CD4-positive, alpha-beta T cell treated with Interleukin-1 beta for 1 hour (primary cell): ENCODE data around the gene CBFA2T3.

Experiments
- DNase-seq, 2 donors: peaks; one replicate each; pipeline ENCODE4 v3.0.0-alpha.2; 2020 to 2022

CBFA2T3 gene

GRCh38 chr16:88995194-88995593 is 18.2 kb upstream of the CBFA2T3 start:
- DNase-seq: no peak

DNA sequence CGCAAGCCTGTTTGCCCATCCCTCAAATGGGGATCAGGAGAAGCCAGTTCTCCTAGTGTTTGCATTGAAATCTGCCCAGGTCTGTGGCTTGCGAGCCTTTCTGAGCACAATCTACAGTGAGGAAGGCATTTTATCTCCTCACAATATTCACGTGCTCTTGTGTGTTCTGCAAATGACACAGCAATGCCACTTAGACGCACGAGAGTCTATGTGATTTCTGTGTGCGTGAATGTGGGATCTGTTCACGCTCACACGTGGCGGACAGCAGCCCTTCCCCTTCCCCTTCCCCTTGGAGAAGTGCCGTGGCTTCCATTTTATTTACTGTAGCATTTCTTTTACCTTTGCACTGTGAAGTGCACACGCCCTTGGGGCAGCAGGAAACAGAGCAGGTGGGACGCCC is 17.7 kb upstream of the CBFA2T3 start:
- DNase-seq: no peak

- DNase-seq: no peak
Measured at GRCh38 chr16:88993946-88994600, 17.1 kb upstream of the CBFA2T3 start.

- no peak for DNase-seq
Measured at GRCh38 chr16:88993166-88993761, 16.3 kb upstream of the CBFA2T3 start.

DNA sequence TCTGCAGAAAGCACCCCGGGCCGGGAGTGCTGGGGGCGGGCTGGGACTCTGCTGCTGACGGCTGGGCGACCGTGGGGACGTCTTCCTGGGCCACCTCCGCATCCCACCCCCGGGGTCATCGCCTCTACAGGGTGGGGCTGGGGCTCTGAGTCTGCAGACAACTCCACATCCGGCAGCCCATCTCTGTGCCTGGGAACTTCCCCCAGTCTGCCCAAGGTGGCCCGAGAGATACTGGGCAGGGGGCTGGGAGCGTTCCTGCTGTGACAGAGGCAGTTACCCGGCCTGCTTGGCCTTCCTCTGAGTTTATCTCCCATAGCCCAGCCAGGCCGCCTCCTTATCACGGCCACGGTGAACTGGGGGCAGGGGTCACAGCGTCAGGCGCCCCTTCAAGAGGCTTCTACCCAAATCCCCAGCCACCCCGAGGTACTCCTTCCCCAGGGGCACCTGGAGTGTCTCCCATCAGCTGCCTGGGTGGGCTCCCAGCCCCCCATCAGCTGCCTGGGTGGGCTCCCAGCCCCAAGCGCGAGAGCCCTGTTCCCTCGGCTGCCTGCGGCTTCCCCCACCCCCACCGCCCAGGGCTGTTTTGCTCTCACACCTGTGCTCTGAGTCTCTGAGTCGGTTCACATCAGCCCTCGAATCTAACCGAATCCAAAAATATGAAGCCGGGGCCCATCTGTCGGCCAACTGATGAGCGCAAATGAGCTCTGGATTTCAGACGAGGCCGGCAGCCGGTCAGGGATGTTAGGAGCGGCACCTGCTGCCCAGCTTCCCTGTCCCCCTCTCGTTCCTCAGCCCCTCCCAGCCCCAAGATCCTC is 15.6 kb upstream of the CBFA2T3 start:
- DNase-seq: no peak

GRCh38 chr16:88991813-88992350 is 14.9 kb upstream of the CBFA2T3 start:
- DNase-seq: no peak

DNA sequence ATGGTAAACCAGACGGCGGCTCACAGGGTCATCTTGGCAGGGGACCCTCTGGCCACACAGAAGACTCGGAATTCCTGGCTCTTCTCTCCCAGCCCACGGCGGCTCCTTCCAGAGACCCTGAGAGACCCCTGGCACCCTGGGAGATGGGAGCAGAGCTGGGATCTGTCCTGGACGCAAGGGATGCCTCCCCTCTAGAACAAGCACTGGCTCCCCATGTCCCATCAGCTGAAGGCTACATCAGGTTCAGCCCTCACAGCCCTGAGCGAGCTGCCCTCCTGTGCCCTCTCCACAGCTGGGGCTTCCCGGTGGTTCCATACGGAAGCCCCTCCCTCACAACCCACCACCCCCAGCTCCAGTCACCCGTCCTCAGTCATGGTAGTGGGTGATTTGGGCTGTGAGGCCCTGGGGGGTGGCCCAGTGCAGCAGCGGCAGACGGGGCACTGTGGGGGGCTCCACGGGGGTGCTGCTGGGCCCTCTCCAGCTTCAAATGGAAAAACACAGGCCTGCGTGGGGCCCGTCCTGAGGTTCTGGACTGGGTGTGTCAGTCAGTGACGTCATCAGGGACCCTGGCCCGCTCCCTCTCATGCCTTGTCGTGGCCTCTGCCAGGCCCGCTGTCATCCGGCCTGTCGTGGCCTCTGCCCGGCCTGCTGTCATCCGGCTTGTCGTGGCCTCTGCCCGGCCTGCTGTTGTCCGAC is 13.0 kb upstream of the CBFA2T3 start:
- DNase-seq: no peak

DNA sequence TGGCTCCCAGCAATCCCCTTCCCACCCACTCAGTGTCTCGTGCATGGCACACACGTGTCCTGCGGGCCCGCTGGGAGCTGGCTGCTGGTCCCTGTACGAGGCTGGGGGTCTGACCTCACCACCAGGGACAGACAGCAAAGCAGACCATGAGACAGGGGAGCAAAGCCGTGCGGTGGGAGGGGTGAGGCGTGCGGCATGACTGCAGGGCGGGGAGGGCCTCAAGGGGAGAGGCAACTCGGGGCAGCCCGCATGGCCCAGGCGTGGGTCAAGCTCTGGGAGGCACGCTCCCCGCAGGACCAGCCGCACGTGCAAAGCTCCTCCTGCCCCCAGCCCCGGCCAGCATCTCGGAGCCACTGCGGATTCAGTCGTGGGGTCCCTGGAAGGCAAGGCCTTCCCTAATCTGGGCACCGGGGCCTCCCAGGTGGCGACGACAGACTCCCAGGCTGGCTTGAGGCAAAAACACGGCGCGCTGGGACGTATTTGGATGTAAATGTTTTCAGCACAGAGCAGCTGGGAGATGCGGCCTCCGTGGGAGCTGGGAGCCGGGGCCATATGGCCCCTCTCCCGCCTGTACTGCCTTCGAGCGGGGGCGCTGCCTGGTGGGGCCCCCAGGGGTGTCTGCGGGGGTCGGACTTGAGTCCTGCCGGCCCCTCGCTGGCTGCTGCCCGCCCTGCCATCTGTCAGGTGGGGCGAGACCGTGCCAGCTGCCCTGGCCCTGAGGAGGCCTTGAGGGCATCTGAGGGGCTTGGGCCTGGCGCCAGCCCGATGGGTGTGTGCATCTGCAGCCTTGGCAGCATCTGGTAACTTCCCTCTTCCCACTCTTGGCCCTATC is 12.2 kb upstream of the CBFA2T3 start:
- no peak for DNase-seq

DNA sequence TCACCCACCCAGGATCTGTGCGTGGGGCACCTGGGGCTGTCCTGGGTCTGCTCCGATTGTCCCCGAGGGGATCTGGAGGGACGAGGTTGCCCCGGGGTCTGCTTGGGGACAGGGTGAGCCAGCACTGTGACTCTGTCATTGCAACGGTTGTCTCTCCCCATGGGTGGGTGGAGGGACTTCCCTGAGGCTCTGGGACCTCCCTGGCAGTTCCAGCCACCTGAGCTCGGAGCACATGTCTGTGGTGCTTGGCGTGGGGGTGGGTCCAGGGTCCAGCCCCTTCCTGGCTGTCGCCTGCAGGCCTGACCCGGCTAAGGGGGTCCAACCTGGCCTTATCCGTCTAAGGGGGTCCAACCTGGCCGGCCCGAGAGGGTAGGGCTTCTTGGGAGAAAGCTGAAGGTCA is 8.5 kb upstream of the CBFA2T3 start:
- no peak for DNase-seq

DNA sequence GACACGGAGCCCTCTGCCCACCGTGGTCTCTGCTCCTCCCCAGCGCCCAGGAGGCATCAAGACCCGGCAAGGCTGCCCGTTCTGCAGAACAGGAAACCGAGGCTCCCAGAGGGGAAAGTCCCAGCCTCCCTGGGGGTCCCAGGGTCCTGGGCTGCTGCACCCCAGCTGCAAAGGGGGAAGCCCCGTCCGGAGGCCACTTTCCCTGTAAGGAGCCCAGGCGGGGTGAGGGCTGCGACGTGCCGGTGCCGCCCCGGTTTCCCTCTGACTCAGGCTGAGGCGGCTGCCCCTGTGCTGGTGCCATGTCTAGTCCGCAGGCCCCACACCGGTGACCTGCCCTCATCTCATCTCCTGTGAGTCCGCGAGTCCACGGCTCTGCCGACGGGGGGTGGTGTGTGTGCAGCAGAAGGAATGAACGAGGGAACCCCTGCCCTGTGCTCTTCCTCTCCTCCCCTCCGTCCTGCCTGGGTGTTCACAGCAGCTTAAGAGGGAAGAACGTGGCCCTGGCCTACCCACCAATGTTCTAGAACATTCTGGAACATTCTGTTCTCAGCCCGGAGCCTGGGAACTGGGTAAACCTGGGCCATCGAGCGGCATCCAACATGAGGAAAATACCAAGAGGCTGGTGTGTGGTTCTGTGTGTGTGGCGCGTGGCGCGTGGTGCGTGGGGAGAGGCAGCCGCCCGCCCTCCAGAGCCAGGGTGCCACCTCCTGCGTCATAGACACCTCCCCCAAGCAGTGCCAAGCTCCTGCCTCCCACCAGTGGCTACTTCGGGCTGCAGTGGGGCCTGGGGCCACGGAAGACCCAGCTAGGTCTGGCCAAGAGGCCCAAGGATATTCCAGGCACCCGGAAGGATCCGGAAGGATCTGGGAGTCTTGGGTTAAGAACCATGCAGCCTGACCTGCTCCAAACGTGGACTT is 7.0 kb upstream of the CBFA2T3 start:
- peak in 1 of 2 donors; percentile 45 for DNase-seq

GRCh38 chr16:88983165-88983564 is 6.2 kb upstream of the CBFA2T3 start:
- DNase-seq: no peak

- DNase-seq: no peak
Measured at GRCh38 chr16:88982286-88983084, 5.5 kb upstream of the CBFA2T3 start.

DNA sequence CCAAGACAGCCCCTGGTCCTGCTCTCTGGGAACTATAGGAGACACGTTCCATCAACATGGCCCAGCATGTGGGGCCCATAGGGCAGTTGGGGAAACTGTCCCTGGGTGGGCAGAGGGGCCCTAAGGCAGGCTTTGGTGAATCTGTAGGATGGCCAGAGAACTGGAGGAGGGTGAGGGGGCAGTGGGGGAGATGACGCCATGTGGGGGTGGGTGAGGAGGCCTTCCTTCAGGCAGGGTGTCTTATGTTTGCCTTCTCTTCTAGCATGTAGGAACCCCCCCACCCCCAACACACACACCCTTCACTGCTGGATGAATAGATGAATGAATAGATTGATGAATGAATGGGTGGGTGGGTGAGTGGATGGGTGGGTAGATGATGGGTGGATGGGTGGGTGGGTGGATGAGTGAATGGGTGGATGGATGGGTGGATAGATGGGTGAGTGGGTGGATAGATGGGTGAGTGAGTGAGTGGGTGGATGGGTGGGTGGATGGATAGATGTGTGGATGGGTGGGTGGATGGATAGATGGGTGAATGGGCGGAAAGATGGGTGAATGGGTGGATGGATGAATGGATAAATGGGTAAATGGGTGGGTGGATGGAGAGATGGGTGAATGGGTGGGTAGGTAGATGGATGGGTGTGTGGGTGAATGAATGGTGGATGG is 2.5 kb upstream of the CBFA2T3 start:
- no peak for DNase-seq

- peak in 1 of 2 donors; percentile 61 for DNase-seq
Measured at GRCh38 chr16:88978608-88979346, 1.8 kb upstream of the CBFA2T3 start.

GRCh38 chr16:88977812-88978607 is 1.0 kb upstream of the CBFA2T3 start:
- DNase-seq: no peak

DNA sequence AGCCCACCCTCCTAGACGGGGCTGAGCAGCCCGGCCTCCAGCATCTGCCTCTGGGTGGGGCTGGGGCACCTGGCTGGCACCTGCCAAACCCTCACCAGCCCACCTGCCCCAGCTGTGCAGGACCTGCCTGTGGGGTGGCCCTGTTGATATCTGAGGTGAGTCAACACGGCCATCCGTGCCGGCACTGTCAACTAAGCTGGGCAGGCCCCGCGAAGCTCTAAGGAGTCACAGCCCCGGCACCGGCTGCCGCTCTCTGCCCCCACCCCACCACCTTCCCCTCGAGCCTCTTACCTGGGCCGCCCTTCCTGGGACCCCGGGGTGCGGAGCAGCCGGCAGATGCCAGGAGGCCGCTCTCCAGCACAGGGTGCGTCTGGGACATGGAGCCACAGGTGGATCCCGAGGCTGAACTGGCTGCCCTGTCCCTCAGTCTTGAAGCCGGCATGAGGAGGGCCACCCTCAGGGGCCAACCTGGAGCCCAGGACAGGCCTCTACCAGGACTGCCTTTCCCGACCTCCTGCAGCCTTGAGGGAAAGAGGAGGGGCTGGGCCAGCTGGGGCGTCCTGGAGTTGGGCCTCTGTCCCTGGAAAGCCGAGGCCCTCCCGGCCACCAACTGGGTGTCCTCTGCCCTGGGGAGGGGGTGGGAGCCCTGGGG is 515 bp downstream of the CBFA2T3 start:
- DNase-seq: no peak

- DNase-seq: no peak
Measured at GRCh38 chr16:88975511-88976061, 1.4 kb downstream of the CBFA2T3 start.
